ENCODE data around the gene MOGAT3. TPM values are rescaled to one million over a fixed set of nuclear protein-coding genes. Genes with fewer than 3 reads are reported as not detected.

The MOGAT3 gene
- total and polyA plus RNA-seq, 2 of the 4 experiments (the other 2 are of a cell fraction): not detected

- H2AK9ac ChIP-seq (replicated peaks; ENCODE audit: low read depth, low read length, poor library complexity): no peak overlapping the region
- ChIA-PET CTCF (interaction anchor here (0.6 kb wide), 1 partner anchor 116 kb away, joined by 4 read pairs; no protein-coding TSS in a partner anchor), POLR2A (ENCODE audit: unreplicated experiment) (no interaction called here)
- H2BK15ac ChIP-seq (ENCODE audit: low read depth, low read length): no peak overlapping the region
- no peak overlapping the region for H4K8ac ChIP-seq (ENCODE audit: low read depth in 2 of 2, low read length in 2 of 2)
- H3K27ac ChIP-seq (ENCODE audit: insufficient read depth, low read length): no peak overlapping the region
- intact Hi-C loops (cut with micrococcal nuclease) (no loop called here), dilution Hi-C loops (cut with HindIII; ENCODE audit: low sequenced_read_pairs, unreplicated experiment) (no loop called here), in situ Hi-C loops (cut with MboI; ENCODE audit: low sequenced_read_pairs) (loop anchor here (5.0 kb wide), 1 partner anchor 38 kb away; no protein-coding TSS in a partner anchor)
- no peak overlapping the region for H3K18ac ChIP-seq (ENCODE audit: low read depth, low read length)
- no peak overlapping the region for H3K9ac ChIP-seq (ENCODE audit: low read depth, low read length)
- peaks cover 7% of the 10 kb centered on the region for H3K27me3 ChIP-seq (ENCODE audit: control insufficient read depth, insufficient read depth, low read length)
- H3K4me3 ChIP-seq (ENCODE audit: insufficient read depth, low read depth, low read length): no peak overlapping the region
- H3K79me1 ChIP-seq (ENCODE audit: low read depth in 1 of 2, low read length in 2 of 2): no peaks in the 10 kb centered on the region
- H4K5ac ChIP-seq (ENCODE audit: low read depth, low read length): no peak overlapping the region
- no peak overlapping the region for H3K14ac ChIP-seq (replicated peaks; ENCODE audit: low read depth, low read length)
- DNase-seq (peak; percentile 55), ATAC-seq (ENCODE audit: low read depth) (peak; percentile 65)
- no peak overlapping the region for H3K4me2 ChIP-seq (ENCODE audit: low read depth, low read length)
- 100% methylated on average over 2 of the region's 5 CpGs; no CpG with 5 or more reads in 1 of the 2 experiments for WGBS, 2 experiments (ENCODE audit: extremely low coverage in 2 of 2, insufficient read length in 1 of 2)
- H2AK5ac ChIP-seq (ENCODE audit: low read depth, low read length): no peak overlapping the region
- TF ChIP-seq RAD21 (IDR thresholded peaks at IDR 0.05; ENCODE audit: low read length): no peak
- TF ChIP-seq FOS (IDR thresholded peaks at IDR 0.05; ENCODE audit: low read depth, low read length): 0 out of 2 replicates have a peak, but pooled peaks have one; percentile 17
- H3K4me1 ChIP-seq (ENCODE audit: control insufficient read depth, insufficient read depth, low read length): no peaks in the 10 kb centered on the region
- H3K9me3 ChIP-seq (ENCODE audit: control insufficient read depth, insufficient read depth, low read length): no peaks in the 10 kb centered on the region
- no TSS peak for BruUV-seq (replicated peaks)
- no peaks in the 10 kb centered on the region for H3K36me3 ChIP-seq (ENCODE audit: control insufficient read depth, insufficient read depth, low read length)
- no peak overlapping the region for H2AFZ ChIP-seq (replicated peaks; ENCODE audit: low read length, poor library complexity)
- H4K91ac ChIP-seq (ENCODE audit: insufficient read depth, low read depth, low read length): no peak overlapping the region
- no peak overlapping the region for H2BK5ac ChIP-seq (ENCODE audit: low read depth, low read length, poor library complexity, severe bottlenecking)
- no peaks in the 10 kb centered on the region for H4K20me1 ChIP-seq (ENCODE audit: insufficient read depth, low read length)
- no peak overlapping the region for H3K56ac ChIP-seq (ENCODE audit: extremely low read depth, insufficient read depth, low read length)
- H3K23ac ChIP-seq (ENCODE audit: low read depth, low read length): no peak overlapping the region
- no peak overlapping the region for H2BK20ac ChIP-seq (ENCODE audit: low read depth, low read length)
- H3K4ac ChIP-seq (ENCODE audit: low read depth, low read length): no peak overlapping the region
- H2BK120ac ChIP-seq (ENCODE audit: low read depth, low read length): no peak overlapping the region
- peaks cover 7% of the 10 kb centered on the region; the same call in 1 of the 2 replicates for H3K9me1 ChIP-seq (ENCODE audit: insufficient read depth, low read length)
These were observed 15.5 kb downstream of the MOGAT3 start for GRCh38 chr7:101185258-101185839.

Measured in IMR-90 (cell line).